K562 (cell line): Measurements from ENCODE around the gene ANKS4B. TPM values are rescaled to one million over a fixed set of nuclear protein-coding genes. Genes with fewer than 3 reads are reported as not detected.

Source experiments
- ATAC-seq: fragments of 200-7000 bp; cut with Tn5 transposase; 3 replicates; pipeline ENCODE4 v1.9.1; 2020; ENCODE audit warnings: moderate library complexity
- BruUV-seq: library from RNA; stranded (reverse); fragments of 400-500 nt; replicated peaks from 2 replicates; lab custom pipeline; 2021; lab: Mats Ljungman, UMichigan
- CTCF ChIA-PET: fragments of 300-600 bp; formaldehyde crosslinking; extraction: SDS; loops from one replicate; lab custom pipeline; 2021; ENCODE audit warnings: low intra/inter-chr PET ratio; lab: Yijun Ruan, JAX
- POLR2A ChIA-PET: fragments of 300-600, 350-650 bp; sonication (Branson Sonifier 250); formaldehyde crosslinking; extraction: SDS; loops from one replicate; lab custom pipeline; 2021; ENCODE audit warnings: antibody characterized with exemption, inconsistent platforms; lab: Yijun Ruan, JAX
- DNase-seq, 4 experiments: peaks; one replicate each; pipeline versions ENCODE4 v3.0.0 to v3.0.0-alpha.2; 2011 to 2018; ENCODE audit warnings: low spot score in 3 of 4, mixed read lengths in 3 of 4; ENCODE audit errors: extremely low read depth in 1 of 4
- FAIRE-seq: peaks from 2 replicates; lab custom pipeline; 2011; peaks lifted over from hg19 to GRCh38; lab: Jason Lieb, UNC
- H2AFZ ChIP-seq: 2 replicates; pipeline ENCODE4 v1.6.0; 2011; ENCODE audit warnings: low read depth, low read length, control low read depth, inconsistent platforms
- H3K27ac ChIP-seq: fragments of 200-600 bp; 3 replicates; pipeline ENCODE4 v1.8.0; 2011; ENCODE audit warnings: low read depth, mild to moderate bottlenecking, control low read depth, inconsistent platforms, low read length, moderate library complexity, mixed read lengths; ENCODE audit errors: extremely low read depth
- H3K27me3 ChIP-seq, 2 experiments: fragments of 300-600 bp in 1 of 2; 2 replicates in 1 of 2; 3 replicates in 1 of 2; pipeline versions ENCODE4 v1.6.0 to v1.8.0; 2011; ENCODE audit warnings: inconsistent platforms in 2 of 2, low read length in 2 of 2, mild to moderate bottlenecking in 1 of 2, mixed read lengths in 1 of 2, moderate library complexity in 1 of 2; ENCODE audit not compliant: control insufficient read depth in 2 of 2, insufficient read depth in 2 of 2
- H3K36me3 ChIP-seq: fragments of 300-600 bp; 3 replicates; pipeline ENCODE4 v1.8.0; 2011; ENCODE audit warnings: mild to moderate bottlenecking, low read length, inconsistent platforms; ENCODE audit not compliant: control insufficient read depth, insufficient read depth
- H3K4me1 ChIP-seq, 2 experiments: fragments of 200-600 bp in 1 of 2; replicated peaks in 1 of 2; 2 replicates in 1 of 2; 3 replicates in 1 of 2; pipeline versions ENCODE4 v1.5.1 to v1.8.0; 2011; ENCODE audit warnings: inconsistent platforms in 2 of 2, low read length in 2 of 2, mild to moderate bottlenecking in 1 of 2, mixed read lengths in 1 of 2, moderate library complexity in 1 of 2; ENCODE audit not compliant: control insufficient read depth in 2 of 2, insufficient read depth in 2 of 2
- H3K4me2 ChIP-seq: 2 replicates; pipeline ENCODE4 v1.6.1; 2011; ENCODE audit warnings: low read length, control low read depth, inconsistent platforms, mixed read lengths; ENCODE audit not compliant: insufficient read depth
- H3K4me3 ChIP-seq: fragments of 200-600 bp; sonication (generic), shearing (Covaris generic); 2 replicates; pipeline ENCODE4 v1.5.1; 2016; ENCODE audit warnings: control low read depth, inconsistent platforms
- H3K79me2 ChIP-seq: fragments of 200-600 bp; 3 replicates; pipeline ENCODE4 v1.8.0; 2011; ENCODE audit warnings: low read length, inconsistent platforms; ENCODE audit not compliant: control insufficient read depth, insufficient read depth
- H3K9ac ChIP-seq, 2 experiments: 2 replicates each; pipeline versions ENCODE4 v1.6.0 to v1.6.1; 2011; ENCODE audit warnings: low read depth in 2 of 2, low read length in 2 of 2, control low read depth in 1 of 2, inconsistent platforms in 1 of 2, mild to moderate bottlenecking in 1 of 2, mixed read lengths in 1 of 2; ENCODE audit not compliant: insufficient read depth in 1 of 2
- H3K9me1 ChIP-seq: one replicate; pipeline ENCODE4 v1.6.0; 2011; ENCODE audit warnings: inconsistent platforms, mild to moderate bottlenecking, low read length, moderate library complexity; ENCODE audit not compliant: control insufficient read depth, insufficient read depth
- H3K9me3 ChIP-seq: replicated peaks from 2 replicates; pipeline ENCODE4 v1.5.1; 2011; ENCODE audit warnings: low read depth, low read length, inconsistent platforms; ENCODE audit not compliant: control insufficient read depth, insufficient read depth
- H4K20me1 ChIP-seq: replicated peaks from 2 replicates; pipeline ENCODE4 v1.6.1; 2011; ENCODE audit warnings: low read length, inconsistent platforms, mixed read lengths; ENCODE audit not compliant: control insufficient read depth, insufficient read depth
- ETV1 ChIP-seq: fragments of 450-650 bp; conservative IDR thresholded peaks from 2 replicates; pipeline ENCODE4 v1.6.1; 2016; ENCODE audit warnings: missing genetic modification characterization, control low read depth, low read depth, missing compliant biosample characterization
- RAD51 ChIP-seq: fragments of 450-650 bp; IDR thresholded peaks from 2 replicates; pipeline ENCODE4 v1.7.1; 2016; ENCODE audit warnings: low read depth, mild to moderate bottlenecking, borderline replicate concordance
- RCOR1 ChIP-seq, 2 experiments: IDR thresholded peaks; 2 replicates each; pipeline ENCODE4 v1.6.1; 2012; ENCODE audit warnings: low read depth in 2 of 2, low read length in 2 of 2, borderline replicate concordance in 1 of 2, improper control_type of control experiment in 1 of 2
- SMAD4 ChIP-seq: fragments of 250-450 bp; sonication (Bioruptor Pico); conservative IDR thresholded peaks from 2 replicates; pipeline ENCODE4 v1.8.0; 2021; ENCODE audit warnings: inconsistent platforms, mild to moderate bottlenecking, moderate library complexity
- TEAD1 ChIP-seq, 2 experiments: fragments of 450-650 bp in 1 of 2; sonication (generic) in 1 of 2; formaldehyde crosslinking; IDR thresholded peaks; 2 replicates each; pipeline versions ENCODE4 v1.4.0 to v1.8.0; 2020 to 2022; ENCODE audit warnings: mild to moderate bottlenecking in 2 of 2, missing genetic modification reagents in 1 of 2
- WGBS: fragments of 100-300 bp; shearing (Covaris generic); methylation state at CpG from one replicate; pipeline ENCODE4 v1.1.6; 2016; ENCODE audit warnings: low coverage, mixed read lengths; ENCODE audit not compliant: insufficient coverage; ENCODE audit errors: missing lambda C conversion rate; 5-methylcytosine and 5-hydroxymethylcytosine counted together
- in situ Hi-C: fragments of 300-500 bp; cut with MboI; formaldehyde crosslinking; loops from 4 replicates; pipeline ENCODE4 v1.15.0; 2018; ENCODE audit warnings: inconsistent platforms, mixed read lengths
- intact Hi-C: fragments of 100-400 bp; cut with micrococcal nuclease; formaldehyde crosslinking; loops from 2 replicates; pipeline ENCODE4 v1.14.2; 2022
- polyA plus RNA-seq, 8 experiments: library from polyadenylated mRNA; depleted of rRNA in 4 of 8; stranded (reverse) in 5 of 8; unstranded in 3 of 8; fragments of >200 nt; fragmentation: Nextera tagmentation in 2 of 8; fragmentation: Illumina TruSeq in 1 of 8; extraction: Ambion mirVana in 2 of 8; extraction: Trizol in 1 of 8; gene quantifications; 2 replicates each; pipeline versions ENCODE4 v1.2.1 to v1.2.3, GENCODE V29; 2011 to 2014; ENCODE audit warnings: inconsistent platforms in 1 of 8, missing spikeins in 1 of 8
- total RNA-seq, 7 experiments: library from RNA; depleted of rRNA in 6 of 7; stranded (reverse); fragments of >200 nt in 6 of 7; fragmentation: Illumina TruSeq in 2 of 7; extraction: Trizol in 2 of 7; gene quantifications; 2 replicates each; pipeline versions ENCODE4 v1.2.1 to v1.2.3, GENCODE V29; 2011 to 2021; ENCODE audit warnings: low replicate concordance in 1 of 7
- TF ChIP-seq, protein P1 (sequence below), 2 experiments: IDR thresholded peaks; 2 replicates each; pipeline ENCODE4 v1.6.1; 2011; ENCODE audit warnings: borderline replicate concordance in 1 of 2, control low read depth in 1 of 2, low read depth in 1 of 2, low read length in 1 of 2, mild to moderate bottlenecking in 1 of 2, mixed read lengths in 1 of 2, moderate library complexity in 1 of 2; ENCODE audit not compliant: insufficient read depth in 1 of 2, insufficient read length in 1 of 2, poor library complexity in 1 of 2, severe bottlenecking in 1 of 2; ENCODE audit errors: extremely low read depth in 1 of 2
- TF ChIP-seq, protein P2 (sequence below): fragments of 450-650 bp; IDR thresholded peaks from 2 replicates; pipeline ENCODE4 v1.7.0; 2016; ENCODE audit warnings: borderline replicate concordance
- TF ChIP-seq, protein P3 (sequence below): sonication (generic); formaldehyde crosslinking; IDR thresholded peaks from 2 replicates; pipeline ENCODE4 v1.8.0; 2022; ENCODE audit warnings: mild to moderate bottlenecking, low read depth, missing genetic modification reagents

Gene ANKS4B
- total and polyA plus RNA-seq, 9 of the 15 experiments (the other 6 are each of a cell fraction or from before 2014, with no cell fraction given), result not detected

DNA sequence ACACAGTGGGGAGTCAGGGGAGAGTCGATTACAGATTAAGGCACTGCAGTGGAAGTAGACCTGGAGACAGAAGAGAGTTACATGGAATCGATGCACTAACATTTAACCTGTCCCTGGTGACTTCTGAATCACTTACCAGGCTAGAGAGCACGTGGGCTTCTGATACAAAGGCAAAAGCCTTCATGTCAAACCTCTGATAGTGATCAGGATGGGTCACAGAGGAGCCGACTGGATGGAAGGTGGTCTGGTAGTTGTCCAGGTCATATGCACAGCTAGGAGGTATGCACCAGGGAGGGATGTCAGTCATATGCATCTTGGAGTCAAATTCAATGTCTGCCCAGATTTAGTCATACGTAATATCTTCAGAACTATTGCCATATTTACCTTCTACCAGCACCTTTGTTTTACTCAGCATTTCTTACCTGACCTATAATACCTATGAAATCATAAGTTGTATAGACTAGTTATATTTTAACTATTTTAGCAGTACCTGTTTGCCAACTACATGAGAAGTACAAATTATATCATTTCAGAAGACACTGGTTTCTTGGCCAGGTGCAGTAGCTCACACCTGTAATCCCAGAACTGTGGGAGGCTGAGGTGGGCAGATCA is 33.8 kb upstream of the ANKS4B start:
- Histone ChIP-seq H3K36me3 (no peaks in the 10 kb centered on the region), H3K9ac (no peak overlapping the region), H3K4me2 (no peak overlapping the region), H3K9me1 (no peaks in the 10 kb centered on the region), H4K20me1 (no peaks in the 10 kb centered on the region), H3K4me1 (no peaks in the 10 kb centered on the region; a peak in 2 of 5 replicates), H3K4me3 (no peak overlapping the region), H3K27me3 (peaks cover 26 to 39% of the 10 kb centered on the region in 2 experiments; a peak in 4 of 5 replicates), H2AFZ (no peak overlapping the region), H3K27ac (no peak overlapping the region), H3K79me2 (no peaks in the 10 kb centered on the region), H3K9me3 (no peaks in the 10 kb centered on the region)
- intact Hi-C loops (no loop called here), in situ Hi-C loops (loop anchor here (5.0 kb wide), 1 partner anchor 78 kb away; the partner anchor contains the start of gene CRYM)
- ChIA-PET POLR2A (interaction anchor here (0.7 kb wide), 1 partner anchor 1595 kb away, joined by 3 read pairs; no protein-coding TSS in a partner anchor), CTCF (no interaction called here)
- ATAC-seq (no peak), DNase-seq (no peak), FAIRE-seq (no peak)
- no peak for TF ChIP-seq RAD51
- BruUV-seq, result no TSS peak
- 2% methylated on average over 5 of the region's 5 CpGs for WGBS

DNA sequence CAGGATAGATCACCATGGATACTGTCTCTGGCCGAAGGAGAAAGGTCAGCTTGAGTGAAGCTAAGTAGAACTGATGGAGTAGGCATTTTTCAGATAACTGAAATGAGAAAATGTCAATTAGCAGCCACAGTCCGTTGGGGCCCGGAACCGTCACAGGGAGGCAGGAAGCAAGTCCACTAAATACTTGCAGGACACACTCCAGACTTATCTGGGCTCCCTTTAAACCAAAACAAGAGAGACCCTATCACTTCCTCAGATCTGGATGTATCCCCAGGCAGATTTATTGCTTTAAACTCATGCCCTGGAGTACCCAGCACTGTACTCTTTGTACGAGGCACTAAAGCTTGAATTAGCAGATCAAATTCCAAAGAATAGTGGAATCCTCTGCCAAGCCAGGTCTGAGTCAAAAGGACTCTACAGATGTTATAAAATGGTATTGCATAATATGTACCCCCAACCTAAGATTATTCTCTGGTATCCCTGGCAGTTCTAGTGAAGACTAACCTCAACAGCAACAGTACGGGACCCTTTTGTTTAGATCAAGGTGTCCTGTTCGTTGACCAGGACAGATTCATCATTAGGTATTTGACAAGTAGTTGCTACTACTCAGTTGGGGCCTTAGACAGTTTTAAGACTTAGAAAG is 30.2 kb upstream of the ANKS4B start:
- no peak for FAIRE-seq
- ChIA-PET CTCF (no interaction called here), POLR2A (no interaction called here)
- 0 out of 4 replicates have a peak, but pooled peaks of 1 of the 2 experiments have one; percentile 27 for TF ChIP-seq TEAD1 (CRISPR knock-in tag; IDR thresholded peaks at IDR 0.05)
- peak in 1 of 2 experiments; percentile 67; a peak in 2 of 4 replicates for TF ChIP-seq RCOR1 (IDR thresholded peaks at IDR 0.05; ENCODE audit: borderline replicate concordance in 1 of 2, low read depth in 2 of 2, low read length in 2 of 2)
- TF ChIP-seq, protein P1, sequence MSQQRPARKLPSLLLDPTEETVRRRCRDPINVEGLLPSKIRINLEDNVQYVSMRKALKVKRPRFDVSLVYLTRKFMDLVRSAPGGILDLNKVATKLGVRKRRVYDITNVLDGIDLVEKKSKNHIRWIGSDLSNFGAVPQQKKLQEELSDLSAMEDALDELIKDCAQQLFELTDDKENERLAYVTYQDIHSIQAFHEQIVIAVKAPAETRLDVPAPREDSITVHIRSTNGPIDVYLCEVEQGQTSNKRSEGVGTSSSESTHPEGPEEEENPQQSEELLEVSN (IDR thresholded peaks at IDR 0.05; ENCODE audit: borderline replicate concordance in 1 of 2, extremely low read depth in 1 of 2, insufficient read depth in 1 of 2, insufficient read length in 1 of 2, low read depth in 1 of 2, low read length in 1 of 2, poor library complexity in 1 of 2, severe bottlenecking in 1 of 2), result no peak
- peak; percentile 82 for TF ChIP-seq ETV1 (tag)
- TF ChIP-seq, protein P2, sequence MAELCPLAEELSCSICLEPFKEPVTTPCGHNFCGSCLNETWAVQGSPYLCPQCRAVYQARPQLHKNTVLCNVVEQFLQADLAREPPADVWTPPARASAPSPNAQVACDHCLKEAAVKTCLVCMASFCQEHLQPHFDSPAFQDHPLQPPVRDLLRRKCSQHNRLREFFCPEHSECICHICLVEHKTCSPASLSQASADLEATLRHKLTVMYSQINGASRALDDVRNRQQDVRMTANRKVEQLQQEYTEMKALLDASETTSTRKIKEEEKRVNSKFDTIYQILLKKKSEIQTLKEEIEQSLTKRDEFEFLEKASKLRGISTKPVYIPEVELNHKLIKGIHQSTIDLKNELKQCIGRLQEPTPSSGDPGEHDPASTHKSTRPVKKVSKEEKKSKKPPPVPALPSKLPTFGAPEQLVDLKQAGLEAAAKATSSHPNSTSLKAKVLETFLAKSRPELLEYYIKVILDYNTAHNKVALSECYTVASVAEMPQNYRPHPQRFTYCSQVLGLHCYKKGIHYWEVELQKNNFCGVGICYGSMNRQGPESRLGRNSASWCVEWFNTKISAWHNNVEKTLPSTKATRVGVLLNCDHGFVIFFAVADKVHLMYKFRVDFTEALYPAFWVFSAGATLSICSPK, result no peak
- TF ChIP-seq SMAD4, result 0 out of 2 replicates have a peak, but pooled peaks have one; percentile 15
- TF ChIP-seq, protein P3, sequence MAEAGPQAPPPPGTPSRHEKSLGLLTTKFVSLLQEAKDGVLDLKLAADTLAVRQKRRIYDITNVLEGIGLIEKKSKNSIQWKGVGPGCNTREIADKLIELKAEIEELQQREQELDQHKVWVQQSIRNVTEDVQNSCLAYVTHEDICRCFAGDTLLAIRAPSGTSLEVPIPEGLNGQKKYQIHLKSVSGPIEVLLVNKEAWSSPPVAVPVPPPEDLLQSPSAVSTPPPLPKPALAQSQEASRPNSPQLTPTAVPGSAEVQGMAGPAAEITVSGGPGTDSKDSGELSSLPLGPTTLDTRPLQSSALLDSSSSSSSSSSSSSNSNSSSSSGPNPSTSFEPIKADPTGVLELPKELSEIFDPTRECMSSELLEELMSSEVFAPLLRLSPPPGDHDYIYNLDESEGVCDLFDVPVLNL (CRISPR knock-in tag), result no peak

More for the DNA sequence above, 30.2 kb upstream of the ANKS4B start:
- in situ Hi-C loops (no loop called here), intact Hi-C loops (no loop called here)
- H3K79me2 ChIP-seq, result no peaks in the 10 kb centered on the region
- H3K27ac ChIP-seq, result no peak overlapping the region
- H2AFZ ChIP-seq, result no peak overlapping the region
- BruUV-seq, result no TSS peak
- WGBS, result 1% methylated on average over 7 of the region's 7 CpGs
- no peaks in the 10 kb centered on the region; a peak in 2 of 5 replicates for H3K4me1 ChIP-seq
- H3K9me1 ChIP-seq, result no peaks in the 10 kb centered on the region
- H3K36me3 ChIP-seq, result no peaks in the 10 kb centered on the region
- DNase-seq (no peak), ATAC-seq (no peak)
- no peaks in the 10 kb centered on the region for H4K20me1 ChIP-seq
- H3K9ac ChIP-seq, result no peak overlapping the region
- no peak overlapping the region for H3K4me3 ChIP-seq
- H3K4me2 ChIP-seq, result no peak overlapping the region
- no peaks in the 10 kb centered on the region for H3K9me3 ChIP-seq
- peaks cover 16 to 48% of the 10 kb centered on the region in 2 experiments for H3K27me3 ChIP-seq
